GM18861 (cell line): ENCODE results near the gene TMEM252.

Experiments
- ATAC-seq: cut with Tn5 transposase; IDR thresholded peaks from one replicate; pipeline ENCODE4 v1.9.1; 2021; ENCODE audit not compliant: unreplicated experiment

Gene TMEM252

GRCh38 chr9:68540712-68541535, at the start of gene TMEM252:
TMEM252 (minus strand) TSS chr9:68540883; CDS start chr9:68540814, 69 bp downstream.
- ATAC-seq: no peak

GRCh38 chr9:68585034-68585761, 44.5 kb upstream of the TMEM252 start:
- no peak for ATAC-seq

GRCh38 chr9:68584189-68585033, 43.7 kb upstream of the TMEM252 start:
- ATAC-seq: peak; percentile 88

- ATAC-seq: no peak
Measured at GRCh38 chr9:68581696-68582095, 41.0 kb upstream of the TMEM252 start.

GRCh38 chr9:68577774-68578591, 37.3 kb upstream of the TMEM252 start:
- peak; percentile 86 for ATAC-seq

- no peak for ATAC-seq
Measured at GRCh38 chr9:68575817-68576216, 35.1 kb upstream of the TMEM252 start.

- no peak for ATAC-seq
Measured at GRCh38 chr9:68574150-68574549, 33.5 kb upstream of the TMEM252 start.

GRCh38 chr9:68567565-68567964, 26.9 kb upstream of the TMEM252 start:
- ATAC-seq: no peak

- ATAC-seq: no peak
Measured at GRCh38 chr9:68562461-68562860, 21.8 kb upstream of the TMEM252 start.

GRCh38 chr9:68560071-68560844, 19.6 kb upstream of the TMEM252 start:
- no peak for ATAC-seq

- ATAC-seq: no peak
Measured at GRCh38 chr9:68558545-68558944, 17.9 kb upstream of the TMEM252 start.

- no peak for ATAC-seq
Measured at GRCh38 chr9:68555437-68556150, 14.9 kb upstream of the TMEM252 start.

GRCh38 chr9:68552700-68553476, 12.2 kb upstream of the TMEM252 start:
- no peak for ATAC-seq

GRCh38 chr9:68551191-68551590, 10.5 kb upstream of the TMEM252 start:
- ATAC-seq: no peak

- no peak for ATAC-seq
Measured at GRCh38 chr9:68548241-68548640, 7.6 kb upstream of the TMEM252 start.

- no peak for ATAC-seq
Measured at GRCh38 chr9:68547417-68547816, 6.7 kb upstream of the TMEM252 start.

GRCh38 chr9:68546596-68547390, 6.1 kb upstream of the TMEM252 start:
- peak; percentile 75 for ATAC-seq
